Iris pigment epithelial cell (primary cell): ENCODE data around the gene S1PR1.
"Not testable (repeated sequence)": the region's sequence is repeated elsewhere in the genome, so short reads cannot be mapped to it uniquely, and the experiment has no call there.

Experiments used
- DNase-seq: peaks from one replicate; pipeline ENCODE4 v3.0.0-alpha.2; 2011; ENCODE audit warnings: low read depth

The S1PR1 gene

DNA sequence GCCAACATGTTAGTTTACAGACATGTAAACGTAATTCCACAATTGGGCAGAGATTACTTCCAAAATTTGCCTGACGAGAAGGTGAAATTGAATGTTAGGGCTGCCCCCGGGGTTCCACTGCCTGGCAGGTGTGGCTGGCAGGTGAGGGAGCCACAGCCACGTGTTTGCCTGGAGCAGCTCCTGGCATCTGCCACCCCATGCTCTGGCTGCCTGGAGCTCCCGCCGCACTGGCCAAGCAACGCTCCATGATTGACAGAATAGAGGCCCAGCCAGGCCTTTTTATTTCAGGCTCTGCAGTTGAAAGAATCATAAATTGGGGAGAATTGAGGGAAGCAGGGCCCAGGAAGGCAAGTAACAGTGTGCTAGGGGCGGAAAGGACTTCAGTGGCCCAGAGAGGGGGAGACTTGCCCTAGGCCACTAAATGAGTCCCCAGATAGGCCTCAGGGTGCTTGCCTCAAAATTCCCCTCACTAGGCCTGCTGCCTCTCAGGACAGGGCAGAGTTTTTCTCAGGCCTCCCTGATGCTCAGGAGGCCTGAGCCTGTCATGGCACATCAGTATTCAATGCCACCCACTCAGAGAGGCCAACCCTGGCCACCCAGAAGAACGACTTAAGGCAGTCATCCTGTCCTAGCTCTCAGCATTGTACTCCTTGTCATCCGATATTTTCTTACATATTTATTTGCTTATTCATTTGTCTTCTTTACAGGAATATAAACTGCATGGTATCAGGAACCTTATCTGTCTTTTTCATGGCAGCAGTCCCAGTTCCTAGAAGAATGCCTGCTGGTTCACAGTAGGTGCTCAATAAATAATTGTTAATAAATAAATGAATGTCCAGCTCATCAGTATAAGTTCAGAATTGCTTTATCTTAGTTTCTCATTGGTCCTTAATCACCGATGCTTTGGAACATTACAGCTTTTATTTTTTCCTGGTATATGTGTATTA, 16.6 kb upstream of the S1PR1 start:
- no peak for DNase-seq

DNA sequence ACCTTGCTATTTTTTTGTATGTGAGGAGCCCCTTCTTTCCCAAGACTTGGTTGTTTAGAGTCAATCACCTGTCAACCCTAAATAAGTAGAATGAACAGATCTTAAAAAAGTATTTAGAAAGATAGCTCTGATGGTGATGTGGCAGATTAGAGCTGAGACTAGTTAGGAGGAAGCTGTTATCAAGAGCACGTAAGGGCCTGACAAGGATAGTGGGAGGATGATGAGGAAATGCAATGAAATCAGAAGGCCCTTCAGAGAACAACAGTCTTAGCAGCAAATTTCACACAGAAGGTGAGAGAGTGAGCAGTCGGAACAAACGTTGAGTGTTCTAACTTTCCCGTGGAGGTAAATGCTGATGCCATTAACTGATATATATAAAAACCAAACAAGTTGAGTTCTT, 15.9 kb upstream of the S1PR1 start:
- no peak for DNase-seq

DNA sequence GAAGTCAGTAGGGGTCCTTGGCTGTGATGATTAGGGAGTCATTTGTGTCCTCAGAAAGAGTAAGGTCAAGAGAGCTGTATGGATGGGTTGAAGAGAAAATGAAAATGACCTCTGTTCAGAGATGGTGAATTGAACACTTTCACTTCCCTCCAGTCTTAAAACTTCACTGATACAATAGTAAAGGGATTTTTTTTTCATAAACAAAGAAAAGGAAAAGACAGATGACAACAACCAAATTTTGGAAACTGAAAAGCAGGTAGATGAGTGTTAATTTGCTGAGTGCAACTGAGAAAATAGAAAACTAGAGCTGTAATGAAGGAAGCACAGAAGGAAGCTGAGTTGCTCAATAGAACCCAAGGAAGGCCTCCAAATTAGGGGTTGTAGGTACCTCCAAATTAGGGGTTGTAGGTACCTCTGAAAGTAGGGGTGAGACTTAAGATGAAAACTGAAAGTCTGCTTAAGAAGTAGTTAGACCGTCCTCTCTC, 14.8 kb upstream of the S1PR1 start:
- DNase-seq = no peak

DNA sequence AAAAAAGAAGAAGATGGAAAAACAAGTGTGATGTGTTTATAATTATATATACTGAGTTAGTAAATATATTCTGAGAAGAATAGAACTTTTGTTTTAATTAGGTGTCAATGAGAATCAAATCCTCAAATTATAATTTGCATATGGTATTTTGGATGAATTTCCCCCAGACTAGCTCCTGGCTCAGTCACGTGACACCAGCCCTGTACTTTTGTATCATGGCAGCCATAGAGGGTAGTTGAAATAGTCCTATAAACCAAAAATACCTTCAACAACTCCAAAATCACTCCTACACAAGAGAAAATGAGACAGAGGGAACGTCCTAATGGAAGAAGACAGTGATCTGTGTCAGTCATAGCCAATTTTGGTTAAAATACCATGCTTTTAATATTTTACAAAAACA, 9.0 kb upstream of the S1PR1 start:
- no peak for DNase-seq

DNA sequence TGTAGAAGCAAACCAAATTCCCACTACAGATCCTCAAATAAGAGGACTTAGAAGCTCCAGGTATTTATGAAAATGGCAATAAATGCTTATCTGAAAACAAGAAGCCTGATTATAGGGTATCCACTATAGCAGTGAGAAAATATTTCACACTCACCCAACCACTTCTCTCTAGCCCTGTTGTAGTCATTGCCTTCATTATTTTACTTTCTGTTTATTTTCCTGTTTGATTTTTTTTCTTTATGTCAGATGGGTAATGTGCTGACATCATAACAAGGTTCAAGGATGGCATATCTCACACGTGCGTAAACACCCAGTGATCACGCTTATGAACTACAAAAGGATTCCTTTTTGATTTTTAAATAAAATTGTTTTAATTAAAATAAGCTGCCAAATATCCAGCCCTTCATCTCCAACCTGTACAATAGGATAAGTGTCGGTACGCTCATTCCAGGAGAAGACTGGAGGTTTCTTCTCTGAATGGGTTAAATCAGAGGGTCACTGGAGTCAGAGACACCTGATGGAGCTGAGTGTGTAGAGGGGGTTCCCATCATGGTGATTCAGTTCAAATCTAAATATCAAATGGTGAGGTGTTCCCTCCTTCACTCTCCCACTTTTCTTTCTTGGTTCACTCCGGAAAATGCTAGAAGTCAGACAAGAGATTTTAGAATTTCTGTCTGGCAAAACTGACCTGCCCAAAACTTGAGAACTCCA, 8.2 kb upstream of the S1PR1 start:
- DNase-seq = no peak

DNA sequence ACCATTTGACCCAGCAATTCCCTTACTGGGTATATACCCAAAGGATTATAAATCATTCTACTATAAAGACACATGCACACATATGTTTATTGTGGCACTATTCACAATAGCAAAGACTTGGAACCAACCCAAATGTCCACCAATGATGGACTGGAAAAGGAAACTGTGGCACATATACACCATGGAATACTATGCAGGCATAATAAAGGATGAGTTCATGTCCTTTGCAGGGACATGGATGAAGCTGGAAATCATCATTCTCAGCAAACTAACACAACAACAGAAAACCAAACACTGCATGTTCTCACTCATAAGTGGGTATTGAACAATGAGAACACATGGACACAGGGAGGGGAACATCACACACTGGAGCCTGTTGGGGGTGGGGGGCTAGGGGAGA, 4.6 kb upstream of the S1PR1 start:
- not testable (repeated sequence) for DNase-seq

DNA sequence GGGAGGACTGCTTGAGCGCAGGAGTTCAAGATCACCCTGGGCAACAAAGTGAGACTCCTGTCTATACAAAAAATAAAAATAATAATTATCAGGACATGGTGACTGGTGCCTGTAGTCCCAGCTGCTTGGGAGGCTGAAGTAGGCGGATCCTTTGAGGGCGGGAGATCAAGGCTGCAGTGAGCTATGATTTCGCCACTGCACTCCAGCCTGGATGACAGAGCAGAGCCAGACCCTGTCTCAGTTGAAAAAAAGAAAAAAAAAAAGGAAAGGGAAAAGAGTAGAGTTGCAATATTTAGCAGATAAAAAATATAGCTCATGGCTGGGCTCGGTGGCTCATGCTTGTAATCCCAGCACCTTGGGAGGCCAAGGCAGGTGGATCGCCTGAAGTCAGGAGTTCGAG, 3.3 kb upstream of the S1PR1 start:
- DNase-seq = no peak

DNA sequence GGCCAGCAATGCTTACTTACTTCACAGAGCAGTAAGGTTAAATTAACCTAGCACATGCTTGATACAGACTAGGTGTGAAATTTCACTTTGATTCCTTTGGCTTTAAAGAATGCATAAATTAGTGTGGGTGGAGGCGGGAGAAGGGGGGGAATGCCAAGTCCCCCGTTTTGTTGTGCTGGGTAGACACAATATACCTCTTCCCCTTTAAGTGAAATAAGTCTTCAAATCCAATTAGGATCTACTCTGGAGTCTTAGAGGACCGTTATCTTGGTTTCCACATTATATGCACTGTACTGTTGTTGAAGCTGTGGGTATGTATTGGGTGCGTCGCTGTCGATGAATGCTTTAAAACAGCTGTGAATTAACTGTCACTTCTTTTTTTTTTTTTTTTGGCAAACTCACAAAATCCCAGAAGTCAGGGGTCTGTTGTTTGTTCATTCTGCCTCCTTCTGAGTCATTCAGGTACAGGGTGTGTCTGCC, 1.6 kb upstream of the S1PR1 start:
- no peak for DNase-seq

DNA sequence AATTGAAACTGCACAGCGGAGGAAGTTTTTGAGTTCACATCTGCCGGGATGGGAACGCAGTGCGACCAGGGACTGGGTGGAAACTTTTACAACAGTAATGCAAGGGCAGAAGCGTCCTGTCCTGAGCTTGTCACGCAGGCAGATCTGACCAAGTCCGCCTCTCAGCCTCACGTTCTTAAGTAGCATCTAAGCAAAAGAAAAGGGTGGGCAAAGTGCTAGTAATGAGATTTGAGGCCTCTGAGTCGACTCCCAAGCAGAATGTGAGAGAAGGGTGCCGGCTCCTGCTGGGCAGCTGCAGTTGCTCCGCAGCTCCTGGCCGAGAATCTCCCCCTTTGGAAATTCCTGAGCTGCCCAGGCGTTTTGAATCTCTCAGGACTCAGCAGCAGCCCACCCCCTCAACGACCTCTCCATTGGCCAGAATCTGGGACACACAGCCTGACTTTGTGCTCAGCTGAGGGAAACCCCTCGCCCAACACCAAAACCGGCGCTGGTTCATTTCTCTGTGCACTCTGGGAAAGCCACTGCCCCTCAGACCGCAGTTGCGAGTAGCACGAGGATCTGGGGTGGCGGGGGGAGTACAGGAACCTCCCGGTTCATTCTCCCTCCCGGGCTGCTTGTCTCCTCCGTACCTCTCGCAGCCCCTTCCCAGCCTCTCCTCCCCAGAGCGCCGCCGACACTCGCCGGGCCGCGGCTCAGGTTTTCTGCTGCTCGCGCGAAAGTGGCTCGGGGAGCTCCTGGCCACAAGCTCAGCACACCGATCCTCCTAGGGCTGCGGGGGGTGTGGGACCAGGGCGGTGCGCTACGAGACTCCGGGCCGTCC, 913 bp upstream of the S1PR1 start:
- DNase-seq = peak; percentile 49

DNA sequence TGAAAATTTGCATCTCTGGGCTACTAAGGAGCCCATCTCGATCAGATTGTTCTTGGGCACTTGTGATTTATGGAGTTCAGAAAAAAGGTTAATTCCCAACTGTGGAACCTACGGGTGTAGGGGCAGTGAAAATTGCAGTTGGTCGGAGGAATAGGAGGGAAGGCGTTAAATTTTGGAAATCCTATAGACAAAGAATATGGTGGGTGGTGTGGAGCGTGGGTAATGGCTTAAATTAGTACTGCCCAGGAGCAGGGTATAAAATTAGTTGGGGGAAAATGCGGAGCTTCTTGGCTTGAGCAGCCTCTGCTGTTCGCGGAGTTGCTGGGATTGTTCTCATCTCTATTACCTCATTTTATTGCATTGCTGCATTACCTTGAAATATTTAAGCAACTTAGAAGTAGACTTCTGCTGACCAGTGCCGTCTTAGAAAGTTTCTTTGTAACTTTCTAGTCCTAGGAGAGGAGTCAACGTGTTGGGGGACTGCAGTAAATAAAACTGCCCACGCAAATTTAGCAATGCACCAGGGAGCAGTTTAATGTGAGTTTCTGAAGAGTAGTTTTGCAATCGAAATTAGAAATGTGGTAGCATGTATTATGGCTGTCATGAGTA, 514 bp downstream of the S1PR1 start:
- DNase-seq = peak; percentile 88

DNA sequence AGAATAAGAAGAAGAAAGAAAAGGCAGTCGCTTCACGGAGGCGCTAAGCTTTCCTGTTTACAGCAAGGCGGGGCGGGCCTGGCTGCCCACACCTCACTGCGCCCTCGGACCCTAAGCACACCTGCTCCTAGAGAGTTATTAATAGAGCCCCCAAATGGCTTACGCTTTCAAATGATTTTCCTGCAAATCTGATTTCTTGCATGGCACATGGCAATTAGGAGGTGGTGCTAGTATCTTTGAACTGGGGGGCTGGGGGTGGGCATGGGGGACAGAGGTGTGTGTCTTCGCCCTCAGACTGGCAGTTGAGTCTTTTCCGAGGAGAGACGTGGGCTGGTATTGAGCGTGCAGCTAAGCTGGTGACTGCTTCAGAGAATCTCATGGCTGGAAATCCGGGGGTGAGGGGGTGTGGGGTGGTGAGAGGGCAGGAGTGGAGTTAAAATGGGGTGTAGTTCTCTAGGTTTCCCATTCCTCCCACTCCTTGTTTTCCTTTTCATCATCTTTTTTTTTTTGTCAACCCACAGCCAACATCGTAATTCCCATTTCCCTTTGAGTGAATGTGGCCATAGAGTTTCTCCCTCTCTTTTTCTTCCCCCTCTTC, 1.3 kb downstream of the S1PR1 start:
- peak; percentile 17 for DNase-seq

DNA sequence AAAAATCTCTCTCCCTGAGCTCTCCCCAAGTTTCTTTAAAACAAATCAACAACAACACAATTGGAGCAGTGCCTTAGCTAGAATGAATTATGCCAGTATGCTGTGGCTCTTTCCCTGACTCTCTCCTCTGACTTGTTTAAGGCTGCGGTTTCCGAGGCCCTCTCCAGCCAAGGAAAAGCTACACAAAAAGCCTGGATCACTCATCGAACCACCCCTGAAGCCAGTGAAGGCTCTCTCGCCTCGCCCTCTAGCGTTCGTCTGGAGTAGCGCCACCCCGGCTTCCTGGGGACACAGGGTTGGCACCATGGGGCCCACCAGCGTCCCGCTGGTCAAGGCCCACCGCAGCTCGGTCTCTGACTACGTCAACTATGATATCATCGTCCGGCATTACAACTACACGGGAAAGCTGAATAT, 1.9 kb downstream of the S1PR1 start:
- DNase-seq = peak; percentile 90

DNA sequence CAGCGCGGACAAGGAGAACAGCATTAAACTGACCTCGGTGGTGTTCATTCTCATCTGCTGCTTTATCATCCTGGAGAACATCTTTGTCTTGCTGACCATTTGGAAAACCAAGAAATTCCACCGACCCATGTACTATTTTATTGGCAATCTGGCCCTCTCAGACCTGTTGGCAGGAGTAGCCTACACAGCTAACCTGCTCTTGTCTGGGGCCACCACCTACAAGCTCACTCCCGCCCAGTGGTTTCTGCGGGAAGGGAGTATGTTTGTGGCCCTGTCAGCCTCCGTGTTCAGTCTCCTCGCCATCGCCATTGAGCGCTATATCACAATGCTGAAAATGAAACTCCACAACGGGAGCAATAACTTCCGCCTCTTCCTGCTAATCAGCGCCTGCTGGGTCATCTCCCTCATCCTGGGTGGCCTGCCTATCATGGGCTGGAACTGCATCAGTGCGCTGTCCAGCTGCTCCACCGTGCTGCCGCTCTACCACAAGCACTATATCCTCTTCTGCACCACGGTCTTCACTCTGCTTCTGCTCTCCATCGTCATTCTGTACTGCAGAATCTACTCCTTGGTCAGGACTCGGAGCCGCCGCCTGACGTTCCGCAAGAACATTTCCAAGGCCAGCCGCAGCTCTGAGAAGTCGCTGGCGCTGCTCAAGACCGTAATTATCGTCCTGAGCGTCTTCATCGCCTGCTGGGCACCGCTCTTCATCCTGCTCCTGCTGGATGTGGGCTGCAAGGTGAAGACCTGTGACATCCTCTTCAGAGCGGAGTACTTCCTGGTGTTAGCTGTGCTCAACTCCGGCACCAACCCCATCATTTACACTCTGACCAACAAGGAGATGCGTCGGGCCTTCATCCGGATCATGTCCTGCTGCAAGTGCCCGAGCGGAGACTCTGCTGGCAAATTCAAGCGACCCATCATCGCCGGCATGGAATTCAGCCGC, 2.5 kb downstream of the S1PR1 start:
- DNase-seq = no peak

DNA sequence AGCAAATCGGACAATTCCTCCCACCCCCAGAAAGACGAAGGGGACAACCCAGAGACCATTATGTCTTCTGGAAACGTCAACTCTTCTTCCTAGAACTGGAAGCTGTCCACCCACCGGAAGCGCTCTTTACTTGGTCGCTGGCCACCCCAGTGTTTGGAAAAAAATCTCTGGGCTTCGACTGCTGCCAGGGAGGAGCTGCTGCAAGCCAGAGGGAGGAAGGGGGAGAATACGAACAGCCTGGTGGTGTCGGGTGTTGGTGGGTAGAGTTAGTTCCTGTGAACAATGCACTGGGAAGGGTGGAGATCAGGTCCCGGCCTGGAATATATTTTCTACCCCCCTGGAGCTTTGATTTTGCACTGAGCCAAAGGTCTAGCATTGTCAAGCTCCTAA, 3.2 kb downstream of the S1PR1 start:
- DNase-seq = no peak

DNA sequence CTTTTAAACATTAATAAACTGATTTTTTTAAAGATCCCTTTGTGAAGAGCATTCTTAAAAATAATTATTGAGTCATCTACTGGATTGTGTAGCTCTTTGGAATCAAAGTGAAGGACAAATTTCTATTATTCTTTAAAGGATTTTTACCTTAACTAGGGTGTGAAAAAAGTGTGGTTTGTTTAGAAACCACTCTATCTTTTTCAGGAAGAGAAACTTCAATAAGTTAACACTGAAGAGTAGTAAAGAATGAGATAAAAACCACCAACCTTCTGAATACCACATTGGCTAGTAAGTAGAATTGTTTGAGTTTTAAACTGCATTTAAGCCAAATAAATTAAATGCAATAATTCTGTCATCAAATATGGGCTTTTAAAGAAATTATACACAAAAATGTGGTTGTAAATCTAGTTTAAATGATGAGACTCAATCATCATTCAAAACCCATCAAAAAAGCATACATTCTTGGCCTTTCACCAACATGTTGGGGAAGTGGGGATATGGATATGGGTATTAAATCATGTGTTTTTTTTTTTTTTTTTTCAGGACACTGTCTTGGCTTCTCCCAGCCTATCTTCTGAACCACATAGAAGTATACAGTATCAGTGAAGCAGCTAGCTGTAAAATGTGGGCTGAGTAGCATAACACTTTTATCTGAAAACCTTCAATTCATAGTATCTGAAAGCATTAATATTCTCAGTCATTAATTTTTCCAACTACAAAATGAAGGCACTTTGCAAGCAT, 4.8 kb downstream of the S1PR1 start:
- no peak for DNase-seq

DNA sequence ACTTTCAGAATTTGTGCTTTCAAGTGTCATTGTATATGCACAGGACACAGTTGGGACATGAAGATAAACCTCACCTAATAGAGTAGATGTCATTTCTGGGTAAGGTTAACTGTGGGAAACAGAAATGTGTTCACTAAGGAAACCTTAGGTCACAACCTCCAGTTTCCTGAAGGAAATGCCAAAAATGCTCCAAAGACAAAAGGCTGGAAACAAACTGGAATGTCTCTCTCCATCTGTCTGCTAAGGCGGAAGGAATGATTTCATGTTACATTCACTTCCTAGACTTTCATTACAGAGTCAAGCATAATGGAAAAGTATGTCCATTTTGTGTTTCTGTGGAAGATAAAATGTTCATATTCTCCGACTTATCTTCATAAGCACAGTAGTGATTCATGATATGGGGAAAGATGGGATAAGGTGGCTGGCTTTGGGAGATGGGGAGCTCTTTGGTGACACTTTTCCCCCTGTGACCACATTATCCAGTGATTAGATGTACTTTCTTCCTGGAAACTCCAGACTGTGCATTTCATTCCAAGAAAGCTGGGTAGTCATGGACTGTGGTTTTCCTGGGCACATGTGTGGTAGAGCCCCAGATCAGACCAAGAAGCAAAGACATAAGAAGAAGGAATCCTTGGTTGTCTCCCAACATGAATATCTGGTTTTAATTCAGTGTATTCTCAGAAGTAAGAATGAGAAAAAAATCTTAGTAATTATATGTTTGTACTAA, 5.7 kb downstream of the S1PR1 start:
- DNase-seq = peak; percentile 9

DNA sequence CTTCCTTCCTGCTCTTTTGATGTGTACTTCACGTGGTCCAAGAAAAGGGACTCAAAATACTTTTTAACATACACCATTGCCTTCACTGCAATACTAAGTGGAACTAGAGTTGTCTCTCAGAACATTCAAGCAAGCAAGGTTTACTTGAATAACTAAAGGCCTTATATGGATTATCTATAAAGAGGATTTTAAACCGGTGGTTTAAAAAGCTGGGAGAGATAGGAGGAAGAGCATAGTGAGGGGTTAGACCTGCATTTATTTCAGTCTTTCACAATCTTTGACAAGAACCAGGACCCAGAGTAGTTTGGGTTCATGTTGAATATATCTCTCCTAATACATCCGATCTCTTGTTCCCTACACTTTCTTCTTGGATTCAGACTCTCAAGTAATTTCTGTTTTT, 6.9 kb downstream of the S1PR1 start:
- DNase-seq = no peak

DNA sequence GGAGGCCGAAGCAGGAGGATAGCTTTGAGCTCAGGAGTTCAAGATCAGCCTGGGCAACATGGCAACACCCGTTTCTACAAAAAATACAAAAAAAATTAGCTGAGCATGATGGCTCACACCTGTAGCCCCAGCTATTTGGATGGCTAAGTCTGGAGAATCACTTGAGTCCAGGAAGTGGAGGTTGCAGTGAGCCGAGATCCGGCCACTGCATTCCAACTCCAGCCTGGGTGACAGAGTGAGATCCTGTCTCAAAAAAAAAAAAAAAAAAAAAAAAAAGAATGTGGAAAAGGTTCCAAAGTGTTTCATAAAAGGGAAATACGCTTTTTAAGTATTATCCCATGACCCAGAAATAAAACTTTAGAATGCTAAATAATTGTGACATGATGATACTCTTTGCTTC, 8.0 kb downstream of the S1PR1 start:
- DNase-seq = no peak
